Measurements from ENCODE around the gene ZBTB4. TPM values are rescaled to one million over a fixed set of nuclear protein-coding genes. Genes with fewer than 3 reads are reported as not detected.

The ZBTB4 gene
- total RNA-seq, 1 donor from 2014 or later, result 20.2 TPM

DNA sequence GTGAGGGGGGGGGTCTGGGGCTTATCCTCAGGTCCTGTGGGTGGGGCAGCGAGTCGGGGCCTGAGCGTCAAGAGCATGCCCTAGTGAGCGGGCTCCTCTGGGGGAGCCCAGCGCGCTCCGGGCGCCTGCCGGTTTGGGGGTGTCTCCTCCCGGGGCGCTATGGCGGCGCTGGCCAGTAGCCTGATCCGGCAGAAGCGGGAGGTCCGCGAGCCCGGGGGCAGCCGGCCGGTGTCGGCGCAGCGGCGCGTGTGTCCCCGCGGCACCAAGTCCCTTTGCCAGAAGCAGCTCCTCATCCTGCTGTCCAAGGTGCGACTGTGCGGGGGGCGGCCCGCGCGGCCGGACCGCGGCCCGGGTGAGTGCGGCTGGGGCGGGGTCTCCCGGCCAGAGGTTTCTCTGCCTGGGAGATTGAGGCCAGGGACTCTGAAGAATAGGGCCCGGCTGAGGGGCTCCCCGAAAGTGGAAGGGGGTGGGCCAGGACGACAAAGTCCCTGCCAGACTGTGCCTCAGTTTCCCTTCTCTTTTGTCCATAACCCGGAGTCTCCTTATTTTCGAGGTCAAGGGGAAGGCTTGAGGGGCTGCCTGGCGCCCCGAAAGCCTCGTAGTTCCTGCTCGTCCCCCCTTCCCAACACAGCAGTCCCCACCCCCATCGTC is 39.8 kb downstream of the ZBTB4 start, which contains the start of gene FGF11:
TSS of gene FGF11 (plus strand) at position 51 of the 651 bp plus-strand sequence. CDS start at position 160, 109 bp downstream.
- Mint-ChIP-seq H3K4me1 (ENCODE audit: low read depth) (peaks cover 30% of the 10 kb centered on the region), H3K9me3 (no peaks in the 10 kb centered on the region), H3K36me3 (ENCODE audit: low read depth) (peaks cover 31% of the 10 kb centered on the region), H3K27ac (peak within 1 kb of the TSS; percentile 13), H3K27me3 (ENCODE audit: low read depth) (peaks cover 38% of the 10 kb centered on the region), H3K4me3 (ENCODE audit: low read depth) (peak within 1 kb of the TSS; percentile 81)
- DNase-seq (ENCODE audit: low spot score), result no peak
- intact Hi-C loops (cut with micrococcal nuclease), result loop anchor here (5.0 kb wide), 3 partner anchors 123 to 618 kb away; partner anchors contain the start of genes EIF5A and SENP3

DNA sequence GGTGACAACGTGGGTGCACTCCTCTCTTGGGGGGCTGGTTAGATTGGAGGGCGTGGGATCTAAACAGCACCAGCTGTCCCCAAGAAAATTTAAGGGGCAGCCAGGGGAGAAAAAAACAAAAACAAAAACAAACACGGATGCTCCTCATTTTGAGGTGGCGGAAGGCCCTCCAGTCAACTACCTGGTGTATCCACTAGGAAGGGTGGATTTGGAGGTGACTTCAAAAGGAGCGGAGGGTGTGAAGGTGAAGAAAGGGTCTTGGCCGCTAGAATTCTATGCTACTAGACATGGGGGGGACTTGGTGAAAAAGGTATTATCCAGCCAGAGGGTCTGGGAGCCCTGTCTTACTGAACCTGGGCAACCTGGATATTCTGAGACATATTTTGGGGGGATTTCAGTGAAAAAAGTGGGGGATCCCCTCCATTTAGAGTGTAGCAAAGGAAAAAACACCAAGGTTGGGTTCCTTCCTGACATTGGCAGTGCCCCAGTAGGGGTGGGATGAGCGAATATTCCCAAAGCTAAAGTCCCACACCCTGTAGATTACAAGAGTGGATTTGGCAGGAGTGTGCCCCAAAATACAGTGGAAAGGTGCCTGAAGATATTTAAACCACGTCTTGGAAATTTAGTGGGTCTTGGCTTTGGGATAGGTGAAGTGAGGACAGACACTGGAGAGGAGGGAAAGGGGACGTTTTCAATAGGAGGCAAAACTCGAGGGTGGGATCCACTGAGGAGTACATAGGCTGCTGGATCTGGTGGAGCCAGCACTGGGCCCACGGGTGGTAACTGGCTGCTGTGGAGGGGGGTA is 40.6 kb downstream of the ZBTB4 start:
- H3K27ac Mint-ChIP-seq, result no peak overlapping the region
- H3K9me3 Mint-ChIP-seq, result no peaks in the 10 kb centered on the region
- no peak for DNase-seq (ENCODE audit: low spot score)
- intact Hi-C loops (cut with micrococcal nuclease), result loop anchor here (5.0 kb wide), 3 partner anchors 123 to 618 kb away; partner anchors contain the start of genes EIF5A and SENP3
- H3K4me3 Mint-ChIP-seq (ENCODE audit: low read depth), result peak overlapping the region; percentile 78
- H3K27me3 Mint-ChIP-seq (ENCODE audit: low read depth), result peaks cover 33% of the 10 kb centered on the region
- peaks cover 31% of the 10 kb centered on the region for H3K36me3 Mint-ChIP-seq (ENCODE audit: low read depth)
- peaks cover 30% of the 10 kb centered on the region for H3K4me1 Mint-ChIP-seq (ENCODE audit: low read depth)

DNA sequence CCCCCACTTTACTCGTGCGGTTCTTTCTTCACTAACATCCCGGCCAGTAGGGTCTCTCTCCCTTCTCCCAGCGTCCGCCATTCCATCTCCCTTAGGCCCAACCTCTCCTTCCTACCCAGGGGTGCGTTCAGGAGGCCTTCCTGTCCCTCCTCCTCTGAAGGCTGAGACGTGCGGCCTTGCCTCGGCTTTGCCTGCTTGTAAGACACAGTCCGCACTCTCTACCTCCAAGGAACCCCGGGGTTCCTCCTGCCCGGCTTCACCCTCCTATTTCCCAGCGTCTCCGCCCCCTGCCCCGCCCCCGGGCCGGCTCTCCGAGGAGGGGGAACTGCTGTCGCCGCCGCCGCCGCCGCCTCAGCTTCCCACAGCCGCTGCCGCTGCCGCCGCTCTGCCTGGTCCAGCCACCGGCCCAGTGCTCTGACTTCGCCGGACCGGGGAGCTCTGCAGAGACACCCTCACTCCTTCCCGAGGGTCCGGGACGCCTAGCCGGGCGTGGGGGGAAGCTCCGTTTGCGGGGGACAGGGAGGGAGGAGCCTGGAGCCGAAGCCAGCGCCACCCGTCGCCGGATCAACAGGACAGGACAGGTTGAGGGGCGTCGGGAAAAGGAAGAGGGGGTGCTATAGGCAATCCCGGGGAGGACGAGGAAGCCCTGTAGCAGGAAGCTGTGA is 41.3 kb downstream of the ZBTB4 start:
- Mint-ChIP-seq H3K36me3 (ENCODE audit: low read depth) (peaks cover 31% of the 10 kb centered on the region), H3K9me3 (no peaks in the 10 kb centered on the region), H3K27ac (peak overlapping the region; percentile 58), H3K4me1 (ENCODE audit: low read depth) (peaks cover 30% of the 10 kb centered on the region), H3K4me3 (ENCODE audit: low read depth) (peak overlapping the region; percentile 78), H3K27me3 (ENCODE audit: low read depth) (peaks cover 28% of the 10 kb centered on the region)
- intact Hi-C loops (cut with micrococcal nuclease), result loop anchor here (1.0 to 5.0 kb wide), 4 partner anchors 82 to 619 kb away; partner anchors contain the start of genes EIF5A and SENP3
- DNase-seq (ENCODE audit: low spot score), result peak; percentile 46

DNA sequence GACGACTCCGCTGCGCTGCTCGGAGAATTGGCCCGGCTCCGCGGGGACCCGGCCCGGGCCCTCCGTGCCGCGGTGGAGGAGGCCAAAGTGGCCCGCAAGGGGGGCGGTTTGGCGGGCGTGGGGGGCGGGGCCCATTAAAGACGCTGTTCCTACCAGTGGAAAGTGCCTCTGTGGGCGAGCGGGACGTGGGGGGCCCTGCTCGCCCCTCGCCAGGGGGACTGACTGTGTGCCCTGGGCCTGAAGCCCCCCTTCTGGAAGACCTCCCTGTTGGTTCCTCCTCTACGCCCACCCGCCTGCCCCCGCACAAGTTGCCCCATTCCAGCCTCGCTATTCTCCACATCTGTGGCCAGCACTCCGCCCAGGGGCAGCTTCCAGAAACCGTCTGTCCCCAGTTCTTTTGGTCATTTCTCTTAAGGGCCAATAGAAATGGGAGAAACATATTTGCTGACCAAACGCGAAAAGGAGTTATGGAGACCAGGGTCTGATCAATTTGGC is 42.0 kb downstream of the ZBTB4 start:
- H3K4me3 Mint-ChIP-seq (ENCODE audit: low read depth), result peak overlapping the region; percentile 85
- H3K27me3 Mint-ChIP-seq (ENCODE audit: low read depth), result peaks cover 24% of the 10 kb centered on the region
- H3K27ac Mint-ChIP-seq, result no peak overlapping the region
- H3K4me1 Mint-ChIP-seq (ENCODE audit: low read depth), result peaks cover 30% of the 10 kb centered on the region
- peaks cover 26% of the 10 kb centered on the region for H3K36me3 Mint-ChIP-seq (ENCODE audit: low read depth)
- intact Hi-C loops (cut with micrococcal nuclease), result loop anchor here (1.0 to 5.0 kb wide), 4 partner anchors 81 to 620 kb away; partner anchors contain the start of genes EIF5A and SENP3
- peak; percentile 21 for DNase-seq (ENCODE audit: low spot score)
- no peaks in the 10 kb centered on the region for H3K9me3 Mint-ChIP-seq

DNA sequence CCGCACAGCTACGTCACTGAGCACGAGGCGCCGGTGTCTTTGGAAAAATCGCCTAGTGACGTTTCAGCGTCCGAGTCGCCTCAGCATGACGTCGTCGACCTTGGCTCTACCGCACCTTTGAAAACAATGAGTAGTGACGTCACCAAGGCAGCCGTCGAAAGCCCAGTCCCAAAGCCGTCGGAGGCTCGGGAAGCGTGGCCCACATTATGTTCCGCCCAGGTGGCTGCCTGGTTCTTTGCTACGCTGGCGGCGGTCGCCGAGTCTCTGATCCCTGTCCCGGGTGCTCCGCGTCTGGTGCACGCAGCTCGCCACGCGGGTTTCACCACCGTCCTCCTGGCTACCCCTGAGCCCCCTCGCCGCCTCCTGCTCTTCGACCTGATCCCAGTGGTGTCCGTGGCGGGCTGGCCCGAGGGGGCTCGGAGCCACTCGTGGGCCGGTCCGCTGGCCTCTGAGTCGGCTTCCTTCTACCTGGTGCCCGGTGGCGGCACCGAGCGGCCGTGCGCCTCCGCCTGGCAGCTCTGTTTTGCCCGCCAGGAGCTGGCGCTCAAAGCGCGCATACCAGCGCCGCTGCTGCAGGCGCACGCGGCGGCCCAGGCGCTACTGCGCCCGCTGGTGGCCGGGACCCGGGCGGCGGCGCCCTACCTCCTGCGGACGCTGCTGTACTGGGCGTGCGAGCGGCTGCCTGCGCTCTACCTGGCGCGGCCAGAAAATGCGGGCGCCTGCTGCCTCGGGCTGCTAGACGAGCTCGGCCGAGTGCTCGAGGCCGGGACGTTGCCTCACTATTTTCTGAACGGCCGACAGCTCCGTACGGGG is 42.7 kb downstream of the ZBTB4 start:
- Mint-ChIP-seq H3K4me1 (ENCODE audit: low read depth) (peaks cover 30% of the 10 kb centered on the region), H3K36me3 (ENCODE audit: low read depth) (peaks cover 22% of the 10 kb centered on the region), H3K27ac (peak overlapping the region; percentile 95), H3K9me3 (no peaks in the 10 kb centered on the region), H3K27me3 (ENCODE audit: low read depth) (peaks cover 20% of the 10 kb centered on the region), H3K4me3 (ENCODE audit: low read depth) (peak overlapping the region; percentile 85)
- intact Hi-C loops (cut with micrococcal nuclease), result loop anchor here (1.0 to 5.0 kb wide), 4 partner anchors 80 to 621 kb away; partner anchors contain the start of genes EIF5A and SENP3
- DNase-seq (ENCODE audit: low spot score), result peak; percentile 80

DNA sequence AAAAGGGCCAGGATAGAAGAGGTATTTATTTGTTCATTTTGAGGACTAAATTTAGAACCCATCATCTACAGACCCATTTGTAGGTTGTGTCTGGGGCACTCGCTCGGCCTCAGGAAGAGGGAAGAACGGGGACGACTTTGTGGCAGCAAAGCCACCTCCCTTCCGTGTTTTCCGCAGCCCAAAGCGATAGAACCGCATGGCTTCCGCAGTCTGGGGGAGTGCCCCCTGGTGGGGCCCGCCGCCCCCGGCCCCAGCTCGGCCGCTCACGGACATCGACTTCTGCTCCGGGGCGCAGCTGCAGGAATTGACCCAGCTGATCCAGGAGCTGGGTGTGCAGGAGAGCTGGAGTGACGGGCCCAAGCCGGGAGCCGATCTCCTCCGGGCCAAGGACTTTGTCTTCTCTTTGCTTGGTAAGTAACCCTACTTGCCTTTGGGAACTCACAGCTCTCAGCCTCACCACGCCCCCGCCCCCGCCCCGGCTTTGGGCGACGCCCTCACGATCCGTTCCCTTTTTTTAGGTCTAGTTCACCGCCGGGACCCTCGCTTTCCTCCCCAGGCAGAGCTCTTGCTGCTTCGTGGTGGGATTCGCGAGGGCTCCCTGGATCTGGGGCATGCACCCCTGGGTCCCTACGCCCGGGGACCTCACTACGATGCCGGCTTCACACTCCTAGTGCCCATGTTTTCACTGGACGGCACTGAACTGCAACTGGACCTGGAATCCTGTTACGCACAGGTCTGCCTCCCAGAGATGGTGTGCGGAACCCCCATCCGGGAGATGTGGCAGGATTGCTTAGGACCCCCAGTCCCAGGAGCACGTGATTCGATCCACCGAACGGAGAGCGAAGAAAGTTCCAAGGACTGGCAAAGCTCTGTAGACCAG is 43.5 kb downstream of the ZBTB4 start:
- intact Hi-C loops (cut with micrococcal nuclease), result loop anchor here (1.0 to 5.0 kb wide), 7 partner anchors 19 to 621 kb away; partner anchors contain the start of genes EIF5A, POLR2A, SENP3 and TMEM256
- peak overlapping the region; percentile 95 for H3K27ac Mint-ChIP-seq
- peak; percentile 73 for DNase-seq (ENCODE audit: low spot score)
- H3K4me3 Mint-ChIP-seq (ENCODE audit: low read depth), result peak overlapping the region; percentile 85
- H3K9me3 Mint-ChIP-seq, result no peaks in the 10 kb centered on the region
- H3K4me1 Mint-ChIP-seq (ENCODE audit: low read depth), result peaks cover 30% of the 10 kb centered on the region
- peaks cover 19% of the 10 kb centered on the region for H3K36me3 Mint-ChIP-seq (ENCODE audit: low read depth)
- H3K27me3 Mint-ChIP-seq (ENCODE audit: low read depth), result peaks cover 13% of the 10 kb centered on the region

DNA sequence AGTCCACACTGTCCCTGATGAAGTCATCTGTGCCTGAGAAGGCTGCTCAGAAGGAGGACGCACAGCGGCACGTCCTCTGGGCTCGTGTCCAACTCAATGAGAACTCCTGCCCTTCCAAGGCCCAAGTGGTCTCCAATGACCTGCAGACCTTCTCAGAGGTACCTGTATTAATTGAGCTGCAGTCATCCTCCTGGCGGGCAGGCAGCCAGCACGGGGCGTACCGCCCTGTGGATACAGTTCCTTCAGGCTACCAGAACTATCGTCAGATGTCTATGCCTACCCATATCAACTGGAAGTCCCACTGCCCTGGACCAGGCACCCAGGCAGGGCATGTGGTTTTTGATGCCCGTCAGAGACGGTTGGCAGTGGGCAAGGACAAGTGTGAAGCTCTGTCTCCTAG is 47.1 kb downstream of the ZBTB4 start:
- intact Hi-C loops (cut with micrococcal nuclease), result no loop called here
- DNase-seq (ENCODE audit: low spot score), result no peak
- Mint-ChIP-seq H3K4me1 (ENCODE audit: low read depth) (peaks cover 12% of the 10 kb centered on the region), H3K27me3 (ENCODE audit: low read depth) (no peaks in the 10 kb centered on the region), H3K36me3 (ENCODE audit: low read depth) (peaks cover 6% of the 10 kb centered on the region), H3K27ac (no peak overlapping the region), H3K9me3 (no peaks in the 10 kb centered on the region), H3K4me3 (ENCODE audit: low read depth) (no peak overlapping the region)

DNA sequence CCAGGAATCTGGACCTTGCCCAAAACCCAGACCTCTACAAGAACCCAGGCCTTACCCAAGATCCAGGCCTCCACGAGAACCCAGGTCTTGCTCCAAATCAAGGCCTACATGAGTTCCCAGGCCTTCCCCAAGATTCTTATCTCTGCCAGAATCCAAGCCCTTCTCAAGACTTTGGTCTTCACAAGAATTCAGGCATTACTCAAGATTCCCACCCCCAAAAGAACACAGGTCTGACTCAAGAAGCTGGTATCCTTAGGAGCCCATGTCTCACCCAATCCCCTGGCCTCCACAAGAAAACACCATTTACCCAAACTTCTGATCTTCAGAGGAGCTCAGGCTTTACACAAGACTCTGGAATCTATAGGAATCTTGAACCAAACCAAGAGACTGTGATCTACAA is 48.2 kb downstream of the ZBTB4 start:
- Mint-ChIP-seq H3K27me3 (ENCODE audit: low read depth) (no peaks in the 10 kb centered on the region), H3K4me1 (ENCODE audit: low read depth) (peaks cover 6% of the 10 kb centered on the region)
- intact Hi-C loops (cut with micrococcal nuclease), result no loop called here

DNA sequence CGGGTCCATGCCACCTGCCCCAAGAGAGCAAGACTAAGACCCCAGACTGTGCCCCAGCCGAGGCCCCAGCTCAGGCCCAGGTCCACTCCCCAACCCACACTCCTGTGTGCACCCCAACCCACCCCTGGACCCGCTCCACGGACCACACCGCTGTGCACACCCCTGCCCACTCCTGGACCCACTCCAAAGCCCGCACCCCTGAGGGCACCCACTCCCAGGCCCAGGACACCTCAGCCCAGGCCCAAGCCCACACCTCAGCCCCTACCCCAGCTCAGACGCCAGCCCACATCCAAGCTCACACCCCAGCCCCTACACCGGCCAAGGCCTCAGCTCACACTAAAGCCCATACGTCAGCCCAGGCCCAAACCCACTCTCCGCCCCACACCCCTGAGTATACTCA is 49.7 kb downstream of the ZBTB4 start:
- Mint-ChIP-seq H3K36me3 (ENCODE audit: low read depth) (no peaks in the 10 kb centered on the region), H3K4me3 (ENCODE audit: low read depth) (no peak overlapping the region), H3K9me3 (no peaks in the 10 kb centered on the region), H3K27ac (no peak overlapping the region), H3K27me3 (ENCODE audit: low read depth) (no peaks in the 10 kb centered on the region), H3K4me1 (ENCODE audit: low read depth) (no peaks in the 10 kb centered on the region)
- DNase-seq (ENCODE audit: low spot score), result no peak
- intact Hi-C loops (cut with micrococcal nuclease), result no loop called here

More for the DNA sequence above, 48.2 kb downstream of the ZBTB4 start:
- no peak for DNase-seq (ENCODE audit: low spot score)
- no peak overlapping the region for H3K27ac Mint-ChIP-seq
- H3K4me3 Mint-ChIP-seq (ENCODE audit: low read depth), result no peak overlapping the region
- no peaks in the 10 kb centered on the region for H3K36me3 Mint-ChIP-seq (ENCODE audit: low read depth)
- H3K9me3 Mint-ChIP-seq, result no peaks in the 10 kb centered on the region

DNA sequence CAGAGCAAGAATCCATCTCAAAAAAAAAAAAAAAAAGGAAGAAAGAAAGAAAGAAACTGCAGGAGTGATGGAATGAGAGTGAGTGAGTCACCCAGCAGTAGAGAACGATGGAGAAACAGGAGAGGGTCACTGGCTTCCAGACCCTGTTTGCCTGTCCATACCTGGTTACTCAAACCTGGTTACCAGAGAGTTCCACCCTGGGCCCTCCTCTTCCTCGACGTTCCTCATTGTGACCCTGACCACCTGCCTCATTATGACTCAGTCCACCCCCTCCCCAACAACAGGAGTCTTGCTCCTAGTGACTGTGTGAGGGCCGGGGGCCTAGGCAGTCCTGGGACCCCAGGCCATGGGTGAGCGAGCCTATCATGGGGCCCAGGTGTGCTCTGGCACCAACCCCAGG is 50.9 kb downstream of the ZBTB4 start, which contains the start of gene SPEM3:
TSS of gene SPEM3 (plus strand) at position 301 of the 400 bp plus-strand sequence. CDS start at position 347, 46 bp downstream.
- no peaks in the 10 kb centered on the region for H3K9me3 Mint-ChIP-seq
- H3K4me3 Mint-ChIP-seq (ENCODE audit: low read depth), result no peak within 1 kb of the TSS
- H3K27me3 Mint-ChIP-seq (ENCODE audit: low read depth), result no peaks in the 10 kb centered on the region
- no peak within 1 kb of the TSS for H3K27ac Mint-ChIP-seq
- no peaks in the 10 kb centered on the region for H3K4me1 Mint-ChIP-seq (ENCODE audit: low read depth)
- no peaks in the 10 kb centered on the region for H3K36me3 Mint-ChIP-seq (ENCODE audit: low read depth)
- intact Hi-C loops (cut with micrococcal nuclease), result no loop called here
- no peak for DNase-seq (ENCODE audit: low spot score)

DNA sequence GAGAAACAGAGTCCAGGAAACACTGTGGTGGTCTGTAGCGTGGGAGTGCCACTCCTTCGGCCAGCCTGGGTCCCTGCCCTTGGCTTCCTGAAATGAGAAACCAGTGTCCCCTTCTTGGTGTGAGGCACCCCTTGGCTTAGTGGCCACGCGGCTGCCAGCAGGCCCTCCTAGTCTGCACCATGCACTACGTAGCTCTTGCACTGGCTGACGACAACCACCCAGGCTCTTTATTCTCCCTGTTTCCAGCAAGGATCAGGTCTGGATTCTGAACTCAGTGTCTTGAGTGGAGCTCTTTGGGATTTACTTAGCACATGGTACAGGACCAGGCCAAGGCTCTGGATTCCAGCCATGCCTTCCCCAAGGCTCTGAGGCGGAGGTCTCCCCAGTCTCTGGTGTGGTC is 51.9 kb downstream of the ZBTB4 start:
- intact Hi-C loops (cut with micrococcal nuclease), result no loop called here
- DNase-seq (ENCODE audit: low spot score), result no peak
- Mint-ChIP-seq H3K27me3 (ENCODE audit: low read depth) (no peaks in the 10 kb centered on the region), H3K9me3 (no peaks in the 10 kb centered on the region), H3K27ac (no peak overlapping the region), H3K4me3 (ENCODE audit: low read depth) (no peak overlapping the region), H3K4me1 (ENCODE audit: low read depth) (no peaks in the 10 kb centered on the region), H3K36me3 (ENCODE audit: low read depth) (no peaks in the 10 kb centered on the region)

Measured in activated T-helper 2 cell treated with anti-CD3 and anti-CD28 coated beads, Interferon-gamma antibody, Interleukin-2, Interleukin-4, amounts not matched to agents 10 μg/mL and 5 μg/mL and 100 μg/mL, durations not matched to agents 14 hours and 24 hours and 36 hours (primary cell).